ENCODE results near the gene ZNF2.

GRCh38 chr2:95138702-95139101 is 26.9 kb upstream of the ZNF2 start:
- TF ChIP-seq, protein P1, sequence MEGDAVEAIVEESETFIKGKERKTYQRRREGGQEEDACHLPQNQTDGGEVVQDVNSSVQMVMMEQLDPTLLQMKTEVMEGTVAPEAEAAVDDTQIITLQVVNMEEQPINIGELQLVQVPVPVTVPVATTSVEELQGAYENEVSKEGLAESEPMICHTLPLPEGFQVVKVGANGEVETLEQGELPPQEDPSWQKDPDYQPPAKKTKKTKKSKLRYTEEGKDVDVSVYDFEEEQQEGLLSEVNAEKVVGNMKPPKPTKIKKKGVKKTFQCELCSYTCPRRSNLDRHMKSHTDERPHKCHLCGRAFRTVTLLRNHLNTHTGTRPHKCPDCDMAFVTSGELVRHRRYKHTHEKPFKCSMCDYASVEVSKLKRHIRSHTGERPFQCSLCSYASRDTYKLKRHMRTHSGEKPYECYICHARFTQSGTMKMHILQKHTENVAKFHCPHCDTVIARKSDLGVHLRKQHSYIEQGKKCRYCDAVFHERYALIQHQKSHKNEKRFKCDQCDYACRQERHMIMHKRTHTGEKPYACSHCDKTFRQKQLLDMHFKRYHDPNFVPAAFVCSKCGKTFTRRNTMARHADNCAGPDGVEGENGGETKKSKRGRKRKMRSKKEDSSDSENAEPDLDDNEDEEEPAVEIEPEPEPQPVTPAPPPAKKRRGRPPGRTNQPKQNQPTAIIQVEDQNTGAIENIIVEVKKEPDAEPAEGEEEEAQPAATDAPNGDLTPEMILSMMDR (conservative IDR thresholded peaks at IDR 0.05): no peak
- no peak for TF ChIP-seq ZFX (IDR thresholded peaks at IDR 0.05)
